Neural cell (in vitro differentiated cells): Measurements from ENCODE around the gene MED26. TPM values are rescaled to one million over a fixed set of nuclear protein-coding genes. Genes with fewer than 3 reads are reported as not detected.

Experiments used
- H2AFZ ChIP-seq: fragments of 200-600, 300-800 bp; sonication (generic), shearing (Covaris generic); 2 replicates; pipeline ENCODE4 v1.6.0; 2014; ENCODE audit warnings: low read depth, mild to moderate bottlenecking, antibody characterized with exemption, low read length, moderate library complexity
- H3F3A ChIP-seq: fragments of 200-600 bp; shearing (Covaris generic); 2 replicates; pipeline ENCODE4 v1.6.1; 2016; ENCODE audit warnings: mild to moderate bottlenecking, moderate library complexity, mixed read lengths, antibody characterized with exemption, low read length; ENCODE audit not compliant: insufficient read depth, poor library complexity, severe bottlenecking
- H3K27ac ChIP-seq: fragments of 200-600, 300-800 bp; sonication (generic), shearing (Covaris generic); 2 replicates; pipeline ENCODE4 v1.5.1; 2014; ENCODE audit warnings: mild to moderate bottlenecking, low read length, moderate library complexity
- H3K27me3 ChIP-seq: fragments of 300-800, 200-600 bp; sonication (generic), shearing (Covaris generic); 2 replicates; pipeline ENCODE4 v1.6.0; 2014; ENCODE audit warnings: mild to moderate bottlenecking, low read depth, low read length, moderate library complexity; ENCODE audit not compliant: insufficient read depth
- H3K36me3 ChIP-seq: fragments of 300-800, 200-600 bp; sonication (generic), shearing (Covaris generic); 2 replicates; pipeline ENCODE4 v1.5.1; 2014; ENCODE audit warnings: mild to moderate bottlenecking, antibody characterized with exemption, low read length, moderate library complexity; ENCODE audit not compliant: insufficient read depth
- H3K4me2 ChIP-seq: fragments of 300-800, 200-600 bp; sonication (generic), shearing (Covaris generic); 2 replicates; pipeline ENCODE4 v1.6.0; 2014; ENCODE audit warnings: mild to moderate bottlenecking, low read length
- H3K4me3 ChIP-seq: fragments of 300-800, 200-600 bp; sonication (generic), shearing (Covaris generic); 2 replicates; pipeline ENCODE4 v1.5.1; 2014; ENCODE audit warnings: mild to moderate bottlenecking, low read length, moderate library complexity
- H3K79me2 ChIP-seq: fragments of 200-600 bp; shearing (Covaris generic); replicated peaks from 2 replicates; pipeline ENCODE4 v1.6.0; 2014; ENCODE audit warnings: mild to moderate bottlenecking, low read length, moderate library complexity; ENCODE audit not compliant: insufficient read depth
- H3K9ac ChIP-seq: fragments of 300-800, 200-600 bp; sonication (generic), shearing (Covaris generic); 2 replicates; pipeline ENCODE4 v1.6.1; 2016; ENCODE audit warnings: mild to moderate bottlenecking, low read length, mixed read lengths
- H3K9me2 ChIP-seq: fragments of 200-600 bp; shearing (Covaris generic); 2 replicates; pipeline ENCODE4 v1.6.1; 2016; ENCODE audit warnings: mild to moderate bottlenecking, low read length, mixed read lengths; ENCODE audit not compliant: insufficient read depth
- H3K9me3 ChIP-seq: fragments of 200-600, 300-800 bp; sonication (generic), shearing (Covaris generic); 2 replicates; pipeline ENCODE4 v1.6.1; 2016; ENCODE audit warnings: mild to moderate bottlenecking, mixed run types, low read length, moderate library complexity, mixed read lengths
- H4K20me1 ChIP-seq: fragments of 200-600 bp; shearing (Covaris generic); 2 replicates; pipeline ENCODE4 v1.6.1; 2016; ENCODE audit warnings: mild to moderate bottlenecking, mixed run types; ENCODE audit not compliant: insufficient read depth
- EP300 ChIP-seq: fragments of 450-650 bp; conservative IDR thresholded peaks from 2 replicates; pipeline ENCODE4 v1.6.1; 2014; ENCODE audit warnings: antibody characterized with exemption, mild to moderate bottlenecking, moderate library complexity; ENCODE audit not compliant: poor library complexity, severe bottlenecking
- EZH2 ChIP-seq: fragments of 200-600, 300-800 bp; shearing (Covaris generic), sonication (generic); IDR thresholded peaks from 2 replicates; pipeline ENCODE4 v1.6.1; 2014; ENCODE audit warnings: antibody characterized with exemption, low read length, borderline replicate concordance, mild to moderate bottlenecking; ENCODE audit not compliant: insufficient read depth, poor library complexity, severe bottlenecking
- POLR2AphosphoS5 ChIP-seq: IDR thresholded peaks from 2 replicates; pipeline ENCODE4 v1.6.1; 2012
- REST ChIP-seq: IDR thresholded peaks from 2 replicates; pipeline ENCODE4 v1.6.1; 2012; ENCODE audit warnings: borderline replicate concordance
- SMC3 ChIP-seq: fragments of 450-650 bp; conservative IDR thresholded peaks from 2 replicates; pipeline ENCODE4 v1.6.1; 2014; ENCODE audit warnings: antibody characterized with exemption, mild to moderate bottlenecking, moderate library complexity; ENCODE audit not compliant: poor library complexity
- TAF1 ChIP-seq: IDR thresholded peaks from 2 replicates; pipeline ENCODE4 v1.6.1; 2012; ENCODE audit warnings: low read depth
- polyA plus RNA-seq: library from polyadenylated mRNA; depleted of rRNA; stranded (reverse); fragments of >200 nt; gene quantifications from 2 replicates; pipeline ENCODE4 v1.2.3, GENCODE V29; 2014

Gene MED26
- polyA plus RNA-seq, 1 donor from 2014 or later, result 4.2 TPM

- Histone ChIP-seq H3K27ac (no peak overlapping the region), H3K9ac (no peak overlapping the region)
Measured at GRCh38 chr19:16581145-16581970, 46.6 kb downstream of the MED26 start.

GRCh38 chr19:16579381-16579780 is 48.6 kb downstream of the MED26 start:
- Histone ChIP-seq H3K4me3 (no peak overlapping the region), H2AFZ (no peak overlapping the region), H3K9me2 (no peaks in the 10 kb centered on the region), H3K4me2 (no peak overlapping the region), H3K36me3 (no peaks in the 10 kb centered on the region), H3F3A (peaks cover 3% of the 10 kb centered on the region), H3K9ac (no peak overlapping the region), H4K20me1 (no peaks in the 10 kb centered on the region), H3K79me2 (peaks cover 32% of the 10 kb centered on the region), H3K27me3 (no peaks in the 10 kb centered on the region), H3K27ac (no peak overlapping the region), H3K9me3 (no peaks in the 10 kb centered on the region)
- no peak for TF ChIP-seq REST
- TF ChIP-seq EP300, result no peak
- no peak for TF ChIP-seq POLR2AphosphoS5
- TF ChIP-seq TAF1, result no peak

More at GRCh38 chr19:16581145-16581970, 46.6 kb downstream of the MED26 start:
- Histone ChIP-seq H3K36me3 (no peaks in the 10 kb centered on the region), H4K20me1 (no peaks in the 10 kb centered on the region), H3K27me3 (no peaks in the 10 kb centered on the region), H3K9me3 (no peaks in the 10 kb centered on the region), H3K9me2 (no peaks in the 10 kb centered on the region), H3K4me2 (no peak overlapping the region), H2AFZ (no peak overlapping the region), H3F3A (peaks cover 7% of the 10 kb centered on the region), H3K4me3 (no peak overlapping the region), H3K79me2 (peaks cover 24% of the 10 kb centered on the region)
- no peak for TF ChIP-seq EP300
- TF ChIP-seq TAF1, result no peak
- TF ChIP-seq EZH2, result no peak

GRCh38 chr19:16577531-16577985 is 50.4 kb downstream of the MED26 start:
- H2AFZ ChIP-seq, result no peak overlapping the region
- no peak overlapping the region for H3K4me2 ChIP-seq
- no peaks in the 10 kb centered on the region for H3K9me3 ChIP-seq
- no peaks in the 10 kb centered on the region for H3K27me3 ChIP-seq
- no peak overlapping the region for H3K4me3 ChIP-seq
- H4K20me1 ChIP-seq, result no peaks in the 10 kb centered on the region
- no peaks in the 10 kb centered on the region for H3K9me2 ChIP-seq
- H3K79me2 ChIP-seq, result peaks cover 50% of the 10 kb centered on the region
- no peaks in the 10 kb centered on the region for H3F3A ChIP-seq
- H3K36me3 ChIP-seq, result no peaks in the 10 kb centered on the region
- H3K9ac ChIP-seq, result no peak overlapping the region
- no peak for TF ChIP-seq REST
- no peak for TF ChIP-seq EP300
- no peak for TF ChIP-seq SMC3
- H3K27ac ChIP-seq, result no peak overlapping the region
